ENCODE measurements around the gene ADAT1. TPM values are rescaled to one million over a fixed set of nuclear protein-coding genes. Genes with fewer than 3 reads are reported as not detected.

The ADAT1 gene
- total RNA-seq, 3 donors from 2014 or later (not counting 1 experiment from before 2014, with no cell fraction given): 63.5 to 65.2 (median 64.8) TPM

GRCh38 chr16:75566040-75566757 is 56.9 kb downstream of the ADAT1 start, which contains the start of gene GABARAPL2:
GABARAPL2 (plus strand) TSS chr16:75566379; CDS start chr16:75566487, 108 bp downstream.
- Histone ChIP-seq H3K27me3 (ENCODE audit: control insufficient read depth, insufficient read depth, low read length) (peaks cover 2% of the 10 kb centered on the region), H3K9me3 (ENCODE audit: control insufficient read depth, insufficient read depth, low read length) (no peaks in the 10 kb centered on the region), H3K4me3 (ENCODE audit: low read length) (peak within 1 kb of the TSS; percentile 59), H3K27ac (ENCODE audit: low read length) (peak within 1 kb of the TSS; percentile 76), H3K36me3 (ENCODE audit: control insufficient read depth, insufficient read depth, low read length) (peaks cover 29% of the 10 kb centered on the region), H3K4me1 (ENCODE audit: control insufficient read depth, insufficient read depth, low read length) (peaks cover 30% of the 10 kb centered on the region)
- TF ChIP-seq, protein P1, sequence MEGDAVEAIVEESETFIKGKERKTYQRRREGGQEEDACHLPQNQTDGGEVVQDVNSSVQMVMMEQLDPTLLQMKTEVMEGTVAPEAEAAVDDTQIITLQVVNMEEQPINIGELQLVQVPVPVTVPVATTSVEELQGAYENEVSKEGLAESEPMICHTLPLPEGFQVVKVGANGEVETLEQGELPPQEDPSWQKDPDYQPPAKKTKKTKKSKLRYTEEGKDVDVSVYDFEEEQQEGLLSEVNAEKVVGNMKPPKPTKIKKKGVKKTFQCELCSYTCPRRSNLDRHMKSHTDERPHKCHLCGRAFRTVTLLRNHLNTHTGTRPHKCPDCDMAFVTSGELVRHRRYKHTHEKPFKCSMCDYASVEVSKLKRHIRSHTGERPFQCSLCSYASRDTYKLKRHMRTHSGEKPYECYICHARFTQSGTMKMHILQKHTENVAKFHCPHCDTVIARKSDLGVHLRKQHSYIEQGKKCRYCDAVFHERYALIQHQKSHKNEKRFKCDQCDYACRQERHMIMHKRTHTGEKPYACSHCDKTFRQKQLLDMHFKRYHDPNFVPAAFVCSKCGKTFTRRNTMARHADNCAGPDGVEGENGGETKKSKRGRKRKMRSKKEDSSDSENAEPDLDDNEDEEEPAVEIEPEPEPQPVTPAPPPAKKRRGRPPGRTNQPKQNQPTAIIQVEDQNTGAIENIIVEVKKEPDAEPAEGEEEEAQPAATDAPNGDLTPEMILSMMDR (IDR thresholded peaks at IDR 0.05): no peak
- ATAC-seq (peak; percentile 78 to 93 (median 85)), DNase-seq (peak; percentile 94 to 95)
- Mint-ChIP-seq H3K9me3 (no peaks in the 10 kb centered on the region), H3K36me3 (no peaks in the 10 kb centered on the region), H3K27me3 (ENCODE audit: low read depth in 2 of 2) (peaks cover 16 to 19% of the 10 kb centered on the region in 2 donors), H3K4me3 (peak within 1 kb of the TSS; percentile 90), H3K27ac (peak within 1 kb of the TSS; percentile 86 to 93), H3K4me1 (peaks cover 20 to 26% of the 10 kb centered on the region in 2 donors)
- intact Hi-C loops (cut with micrococcal nuclease): loop anchor here (1.0 to 2.0 kb wide), 4 partner anchors 10 to 101 kb away; partner anchors contain the start of genes ADAT1, TMEM170A and TMEM231
- whole genome bisulfite sequencing (ENCODE audit: insufficient coverage): under 1% methylated on average over 69 of the region's 69 CpGs

- peak overlapping the region; percentile 76 for H3K27ac ChIP-seq (ENCODE audit: low read length)
Measured at GRCh38 chr16:75565640-75566039, 57.4 kb downstream of the ADAT1 start.

DNA sequence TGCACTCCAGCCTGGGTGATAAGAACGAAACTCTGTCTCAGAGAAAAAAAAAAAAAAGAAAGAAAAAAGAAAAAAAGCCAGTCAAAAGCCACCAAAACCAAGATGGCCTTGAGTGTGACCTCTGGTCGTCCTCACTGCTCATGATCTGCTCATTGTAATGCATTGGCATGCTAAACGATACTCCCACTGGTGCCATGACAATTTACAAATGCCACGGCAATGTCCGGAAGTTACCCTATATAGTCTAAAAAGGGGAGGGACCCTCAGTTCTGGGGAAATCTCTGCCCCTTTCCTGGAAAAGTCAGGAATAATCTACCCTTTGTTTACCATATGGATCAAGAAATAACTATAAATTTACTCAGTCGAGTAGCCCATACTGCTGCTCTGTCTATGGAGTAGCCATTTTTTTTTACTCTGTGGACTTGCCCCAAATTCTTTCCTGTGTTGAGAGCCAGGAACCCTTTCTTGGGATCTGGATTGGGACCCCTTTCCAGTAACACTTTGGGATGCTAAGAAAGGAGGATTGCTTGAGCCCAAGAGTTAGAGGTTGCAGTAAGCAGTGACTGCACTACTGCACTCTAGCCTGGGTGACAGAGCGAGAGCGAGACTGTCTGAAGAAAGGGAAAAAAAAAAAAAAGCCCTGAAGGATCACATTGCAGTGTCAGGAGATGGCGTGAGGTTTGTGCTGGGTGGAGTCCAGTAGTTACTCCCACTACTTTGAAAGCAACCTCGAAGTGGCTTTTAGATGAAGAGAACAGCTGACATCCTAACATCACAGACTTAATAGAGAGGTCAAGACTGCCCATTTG is 63.3 kb downstream of the ADAT1 start:
- no peak for DNase-seq
- TF ChIP-seq, protein P1 (IDR thresholded peaks at IDR 0.05): no peak
- Mint-ChIP-seq H3K9me3 (no peaks in the 10 kb centered on the region), H3K4me1 (peaks cover 11% of the 10 kb centered on the region in 2 donors), H3K4me3 (no peak overlapping the region), H3K36me3 (no peaks in the 10 kb centered on the region), H3K27ac (no peak overlapping the region), H3K27me3 (ENCODE audit: low read depth in 2 of 2) (peaks cover 19 to 22% of the 10 kb centered on the region in 2 donors)
- no peaks in the 10 kb centered on the region for H3K36me3 ChIP-seq (ENCODE audit: control insufficient read depth, insufficient read depth, low read length)
- intact Hi-C loops (cut with micrococcal nuclease): no loop called here
- WGBS (ENCODE audit: insufficient coverage): 75% methylated on average over 9 of the region's 10 CpGs
- no peak for ATAC-seq
- H3K4me1 ChIP-seq (ENCODE audit: control insufficient read depth, insufficient read depth, low read length): peaks cover 15% of the 10 kb centered on the region
- H3K4me3 ChIP-seq (ENCODE audit: low read length): no peak overlapping the region
- H3K9me3 ChIP-seq (ENCODE audit: control insufficient read depth, insufficient read depth, low read length): no peaks in the 10 kb centered on the region
- H3K27me3 ChIP-seq (ENCODE audit: control insufficient read depth, insufficient read depth, low read length): peaks cover 2% of the 10 kb centered on the region
- H3K27ac ChIP-seq (ENCODE audit: low read length): no peak overlapping the region

More at GRCh38 chr16:75565640-75566039, 57.4 kb downstream of the ADAT1 start:
- DNase-seq (no peak), ATAC-seq (no peak)
- Mint-ChIP-seq H3K27ac (peak overlapping the region; percentile 86 to 93), H3K9me3 (no peaks in the 10 kb centered on the region), H3K4me1 (peaks cover 20 to 26% of the 10 kb centered on the region in 2 donors), H3K4me3 (peak overlapping the region; percentile 90), H3K36me3 (no peaks in the 10 kb centered on the region), H3K27me3 (ENCODE audit: low read depth in 2 of 2) (peaks cover 16 to 19% of the 10 kb centered on the region in 2 donors)
- H3K4me3 ChIP-seq (ENCODE audit: low read length): peak overlapping the region; percentile 59
- intact Hi-C loops (cut with micrococcal nuclease): loop anchor here (1.0 to 2.0 kb wide), 4 partner anchors 9 to 101 kb away; partner anchors contain the start of genes ADAT1, TMEM170A and TMEM231
- peaks cover 2% of the 10 kb centered on the region for H3K27me3 ChIP-seq (ENCODE audit: control insufficient read depth, insufficient read depth, low read length)
- H3K4me1 ChIP-seq (ENCODE audit: control insufficient read depth, insufficient read depth, low read length): peaks cover 30% of the 10 kb centered on the region
- H3K36me3 ChIP-seq (ENCODE audit: control insufficient read depth, insufficient read depth, low read length): peaks cover 26% of the 10 kb centered on the region
- TF ChIP-seq, protein P1 (IDR thresholded peaks at IDR 0.05): no peak
- 29% methylated on average over 15 of the region's 15 CpGs for WGBS (ENCODE audit: insufficient coverage)
- H3K9me3 ChIP-seq (ENCODE audit: control insufficient read depth, insufficient read depth, low read length): no peaks in the 10 kb centered on the region
